Fibroblast of mammary gland (primary cell): ENCODE results near the gene SPIB.

ENCODE experiments used
- DNase-seq: peaks from one replicate; pipeline ENCODE4 v3.0.0-alpha.2; 2010; ENCODE audit warnings: low read depth
- H3K4me3 ChIP-seq: 2 replicates; pipeline ENCODE4 v1.5.1; 2011; ENCODE audit warnings: low read depth, mild to moderate bottlenecking, low read length, moderate library complexity; ENCODE audit not compliant: control insufficient read depth
- CTCF ChIP-seq: conservative IDR thresholded peaks from 2 replicates; pipeline ENCODE4 v1.5.1; 2011; ENCODE audit warnings: low read depth, low read length, inconsistent platforms; ENCODE audit not compliant: control insufficient read depth, insufficient read depth

SPIB gene

DNA sequence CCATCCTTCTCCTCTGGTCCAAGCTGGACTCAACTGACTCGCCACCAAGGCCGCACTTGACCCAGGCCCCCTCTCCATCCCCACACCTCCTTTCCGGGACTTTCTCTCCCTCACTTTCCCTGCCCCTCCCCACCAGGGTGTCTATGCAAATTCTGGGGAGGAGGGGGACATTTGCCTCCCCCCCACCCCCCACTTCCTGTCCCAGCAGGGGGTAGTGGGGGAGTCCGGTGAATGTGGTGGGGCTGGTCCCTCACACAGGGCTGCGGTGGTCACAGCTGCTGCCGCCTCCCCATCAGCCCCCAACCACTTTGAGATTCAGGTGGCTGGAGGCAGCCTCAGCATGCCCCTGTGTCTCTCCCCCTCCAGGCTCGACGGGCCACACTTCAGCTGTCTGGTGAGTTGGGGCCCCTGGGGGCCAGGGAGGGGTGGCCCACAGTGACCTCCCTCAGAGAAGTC is 870 bp downstream of the SPIB start:
- no peak overlapping the region for H3K4me3 ChIP-seq
- no peak for TF ChIP-seq CTCF
- DNase-seq, result no peak

- no peak overlapping the region for H3K4me3 ChIP-seq
- DNase-seq, result no peak
- no peak for TF ChIP-seq CTCF
These were observed 1.4 kb downstream of the SPIB start for GRCh38 chr19:50420127-50420526.

GRCh38 chr19:50420808-50421207 is 2.1 kb downstream of the SPIB start:
- no peak overlapping the region for H3K4me3 ChIP-seq
- TF ChIP-seq CTCF, result no peak
- no peak for DNase-seq

DNA sequence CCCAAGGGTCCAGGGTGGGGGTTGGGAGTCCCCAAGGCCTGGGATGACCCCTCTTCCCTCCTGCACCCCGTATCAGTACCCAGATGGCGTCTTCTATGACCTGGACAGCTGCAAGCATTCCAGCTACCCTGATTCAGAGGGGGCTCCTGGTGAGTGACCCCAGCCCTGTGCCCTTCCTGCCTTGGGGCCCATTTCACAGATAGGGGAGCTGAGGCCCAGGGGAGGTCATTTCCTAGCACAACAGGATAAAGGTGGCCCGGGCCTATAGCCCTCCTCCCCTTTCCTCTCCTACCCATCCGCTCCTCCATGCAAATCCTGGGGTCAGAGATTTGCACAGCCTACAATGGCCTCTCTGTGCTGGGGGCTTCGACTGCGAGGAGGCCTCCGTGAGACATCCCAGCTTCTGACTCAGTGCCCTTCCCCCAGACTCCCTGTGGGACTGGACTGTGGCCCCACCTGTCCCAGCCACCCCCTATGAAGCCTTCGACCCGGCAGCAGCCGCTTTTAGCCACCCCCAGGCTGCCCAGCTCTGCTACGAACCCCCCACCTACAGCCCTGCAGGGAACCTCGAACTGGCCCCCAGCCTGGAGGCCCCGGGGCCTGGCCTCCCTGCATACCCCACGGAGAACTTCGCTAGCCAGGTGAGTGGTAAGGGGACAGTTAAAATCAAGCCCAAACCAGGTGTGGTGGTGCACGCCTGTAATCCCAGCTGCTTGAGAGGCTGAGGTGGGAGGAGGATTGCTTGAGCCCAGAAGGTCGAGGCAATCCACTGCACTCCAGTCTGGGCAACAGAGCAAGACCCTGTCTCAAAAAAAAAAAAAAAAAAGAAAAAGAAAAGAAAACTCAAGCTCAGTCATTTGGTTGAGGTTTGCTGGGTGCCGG is 3.9 kb downstream of the SPIB start:
- no peak for DNase-seq
- TF ChIP-seq CTCF, result no peak

GRCh38 chr19:50423279-50424113 is 4.8 kb downstream of the SPIB start:
- H3K4me3 ChIP-seq, result no peak overlapping the region
- DNase-seq, result no peak
- TF ChIP-seq CTCF, result no peak

More for the DNA sequence above, 3.9 kb downstream of the SPIB start:
- no peak overlapping the region for H3K4me3 ChIP-seq

GRCh38 chr19:50425581-50425980 is 6.8 kb downstream of the SPIB start:
- TF ChIP-seq CTCF, result no peak
- H3K4me3 ChIP-seq, result no peak overlapping the region
- DNase-seq, result no peak
